Choroid plexus epithelial cell (primary cell): ENCODE measurements around the gene HIVEP3.
A peak's percentile ranks its signal among the peaks of the same experiment; 100 is the strongest.

ENCODE experiments used
- DNase-seq: peaks from one replicate; pipeline ENCODE4 v3.0.0-alpha.2; 2010; ENCODE audit warnings: low read depth
- H3K4me3 ChIP-seq: 2 replicates; pipeline ENCODE4 v1.5.1; 2011; ENCODE audit warnings: low read depth, mild to moderate bottlenecking, control low read depth, low read length, moderate library complexity
- TF ChIP-seq, protein P1 (sequence below): conservative IDR thresholded peaks from 2 replicates; pipeline ENCODE4 v1.5.1; 2011; ENCODE audit warnings: low read depth, mild to moderate bottlenecking, control low read depth, inconsistent platforms, low read length, moderate library complexity

The HIVEP3 gene

DNA sequence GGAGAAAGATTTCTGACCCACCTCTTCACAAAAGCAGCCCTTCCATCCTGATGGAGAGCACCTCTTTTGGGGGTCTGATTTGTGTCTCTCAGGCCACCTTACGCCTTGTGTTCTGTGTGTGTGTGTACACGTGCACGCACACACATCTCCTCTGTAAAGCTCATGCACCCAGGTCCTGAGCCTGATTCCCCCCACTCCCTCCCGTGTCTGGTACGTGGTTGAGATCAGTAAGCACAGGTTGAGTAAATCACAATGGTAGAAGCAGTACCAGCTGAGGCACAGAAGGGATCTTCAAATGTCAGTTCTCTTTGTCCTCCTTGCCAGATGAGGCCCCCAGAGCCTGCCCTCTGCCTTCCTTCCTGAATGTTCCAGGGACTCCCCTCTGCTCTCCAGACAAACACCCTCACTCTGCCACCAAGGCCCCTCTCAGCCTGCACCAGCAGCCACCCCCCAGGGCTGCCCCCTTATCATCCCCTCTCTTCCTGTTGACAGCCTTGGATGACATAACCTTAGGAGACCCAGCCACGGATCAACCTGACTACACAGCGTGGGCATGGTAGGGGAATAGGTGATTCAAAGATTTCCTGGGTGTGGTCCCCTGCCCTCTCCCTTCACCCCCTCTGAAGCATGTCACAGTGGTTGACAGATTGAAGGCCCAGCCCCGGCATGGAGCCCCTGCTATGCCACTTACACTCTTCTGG is 112.8 kb downstream of the HIVEP3 start:
- H3K4me3 ChIP-seq: no peak overlapping the region
- no peak for DNase-seq
- TF ChIP-seq, protein P1, sequence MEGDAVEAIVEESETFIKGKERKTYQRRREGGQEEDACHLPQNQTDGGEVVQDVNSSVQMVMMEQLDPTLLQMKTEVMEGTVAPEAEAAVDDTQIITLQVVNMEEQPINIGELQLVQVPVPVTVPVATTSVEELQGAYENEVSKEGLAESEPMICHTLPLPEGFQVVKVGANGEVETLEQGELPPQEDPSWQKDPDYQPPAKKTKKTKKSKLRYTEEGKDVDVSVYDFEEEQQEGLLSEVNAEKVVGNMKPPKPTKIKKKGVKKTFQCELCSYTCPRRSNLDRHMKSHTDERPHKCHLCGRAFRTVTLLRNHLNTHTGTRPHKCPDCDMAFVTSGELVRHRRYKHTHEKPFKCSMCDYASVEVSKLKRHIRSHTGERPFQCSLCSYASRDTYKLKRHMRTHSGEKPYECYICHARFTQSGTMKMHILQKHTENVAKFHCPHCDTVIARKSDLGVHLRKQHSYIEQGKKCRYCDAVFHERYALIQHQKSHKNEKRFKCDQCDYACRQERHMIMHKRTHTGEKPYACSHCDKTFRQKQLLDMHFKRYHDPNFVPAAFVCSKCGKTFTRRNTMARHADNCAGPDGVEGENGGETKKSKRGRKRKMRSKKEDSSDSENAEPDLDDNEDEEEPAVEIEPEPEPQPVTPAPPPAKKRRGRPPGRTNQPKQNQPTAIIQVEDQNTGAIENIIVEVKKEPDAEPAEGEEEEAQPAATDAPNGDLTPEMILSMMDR: no peak

DNA sequence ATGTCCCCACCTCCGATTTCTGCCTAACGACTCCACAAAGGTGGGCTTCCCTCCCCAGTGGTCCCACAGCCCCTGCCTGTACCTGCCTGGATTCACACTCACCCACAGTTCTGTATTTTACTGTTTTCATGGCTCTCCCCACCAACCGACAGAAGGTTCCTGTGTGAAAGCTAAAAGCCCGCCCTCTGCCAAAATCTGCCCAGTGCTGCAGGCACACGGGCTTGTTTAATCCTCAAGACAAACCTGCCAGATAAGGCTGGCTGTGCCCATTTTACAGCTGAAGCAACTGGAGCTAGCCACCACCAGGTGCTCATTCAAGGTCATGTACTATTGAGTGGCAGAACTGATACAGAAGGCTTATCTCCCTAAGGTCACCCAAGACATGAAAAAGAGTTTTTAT is 114.5 kb downstream of the HIVEP3 start:
- H3K4me3 ChIP-seq: no peak overlapping the region
- TF ChIP-seq, protein P1: no peak
- DNase-seq: no peak

DNA sequence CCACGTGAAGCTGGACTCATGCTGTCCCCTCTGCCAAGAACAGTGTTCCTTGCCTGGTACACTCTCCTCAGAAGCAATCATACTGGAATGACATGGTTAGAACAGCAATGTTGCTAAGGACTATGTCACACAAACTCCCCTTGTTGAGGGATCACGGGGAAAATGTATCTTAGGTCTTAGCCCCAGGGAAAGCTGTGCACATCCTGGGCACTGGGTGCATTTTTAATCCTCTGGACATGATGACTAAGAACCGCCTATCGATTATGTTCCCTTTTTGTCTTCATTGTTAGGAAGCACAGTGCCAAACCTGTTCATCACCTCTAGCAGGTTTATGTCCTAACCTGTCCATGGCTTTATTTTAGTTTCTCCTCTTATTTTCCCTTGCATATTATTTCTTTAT is 115.1 kb downstream of the HIVEP3 start:
- no peak for DNase-seq
- no peak overlapping the region for H3K4me3 ChIP-seq
- TF ChIP-seq, protein P1: no peak

DNA sequence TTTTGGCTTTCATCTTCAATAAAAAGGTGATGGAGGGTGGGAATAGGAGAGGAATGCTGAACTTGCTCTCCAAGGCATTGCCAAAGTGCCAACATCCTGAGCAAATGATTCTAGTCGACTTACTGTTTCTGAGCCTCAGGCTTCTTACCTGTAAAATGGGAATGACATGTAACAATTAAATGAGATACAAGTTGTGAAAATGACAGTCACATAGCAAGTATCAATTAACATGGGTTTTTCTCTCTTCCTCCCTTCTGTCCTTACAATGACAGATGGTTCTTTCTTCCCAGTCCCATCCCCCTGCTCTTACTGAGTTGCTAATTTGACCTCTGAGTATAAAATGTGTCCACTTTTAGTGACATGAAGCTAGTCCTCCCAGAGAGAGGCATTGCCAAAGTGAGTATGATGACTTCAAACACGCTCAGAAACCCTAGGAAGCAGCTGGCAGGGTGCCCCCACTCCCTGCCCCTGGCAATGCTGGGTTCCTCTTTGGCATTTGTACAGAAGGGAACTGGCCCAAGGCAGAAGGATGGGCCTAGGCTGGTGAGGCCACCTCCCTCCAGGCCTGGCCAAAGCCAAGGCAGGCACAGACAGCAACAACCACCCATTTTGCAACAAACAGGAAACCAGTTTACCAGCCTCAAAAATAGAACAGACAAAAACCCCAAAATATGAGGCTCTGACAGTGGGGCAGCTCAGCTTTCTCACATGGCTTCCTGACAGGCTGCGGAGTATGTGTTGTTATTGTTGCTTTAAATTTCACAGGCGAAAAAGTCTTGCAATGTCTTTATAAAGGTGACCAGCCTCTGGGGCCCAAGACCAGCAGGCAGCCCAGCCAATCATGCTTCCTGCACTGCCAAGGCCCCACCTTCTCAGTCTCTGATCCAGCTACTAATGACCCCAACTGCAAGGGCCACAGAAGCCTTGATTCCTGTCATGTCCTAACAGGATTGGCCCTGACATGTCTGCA is 115.9 kb downstream of the HIVEP3 start:
- peak; percentile 14 for DNase-seq
- H3K4me3 ChIP-seq: no peak overlapping the region
- TF ChIP-seq, protein P1: no peak

DNA sequence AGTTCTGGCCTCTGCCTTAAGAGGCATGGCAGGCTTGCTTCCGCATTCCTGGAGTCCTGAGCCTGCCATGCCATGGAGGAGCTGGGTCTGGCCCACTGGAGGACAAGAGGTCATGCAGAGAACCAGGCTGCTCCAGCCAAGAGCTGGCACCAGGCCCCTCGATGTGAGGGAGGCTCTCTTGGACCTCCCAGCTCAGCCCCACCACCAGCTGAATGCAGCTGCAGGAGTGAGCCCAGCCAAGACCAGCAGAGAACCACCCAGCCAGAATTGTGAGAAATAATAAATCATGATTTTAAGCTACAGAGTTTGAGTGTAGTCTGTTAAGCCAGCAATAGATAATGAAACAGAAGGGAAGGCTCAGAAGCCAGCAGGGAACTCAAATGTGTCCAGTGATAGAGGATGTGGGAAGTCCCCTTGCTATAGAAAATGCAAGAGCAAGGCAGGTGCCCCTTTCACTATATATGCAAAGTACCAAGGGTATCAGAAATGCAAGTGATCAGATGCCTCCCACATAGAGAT is 118.4 kb downstream of the HIVEP3 start:
- TF ChIP-seq, protein P1: no peak
- no peak for DNase-seq
- no peak overlapping the region for H3K4me3 ChIP-seq

DNA sequence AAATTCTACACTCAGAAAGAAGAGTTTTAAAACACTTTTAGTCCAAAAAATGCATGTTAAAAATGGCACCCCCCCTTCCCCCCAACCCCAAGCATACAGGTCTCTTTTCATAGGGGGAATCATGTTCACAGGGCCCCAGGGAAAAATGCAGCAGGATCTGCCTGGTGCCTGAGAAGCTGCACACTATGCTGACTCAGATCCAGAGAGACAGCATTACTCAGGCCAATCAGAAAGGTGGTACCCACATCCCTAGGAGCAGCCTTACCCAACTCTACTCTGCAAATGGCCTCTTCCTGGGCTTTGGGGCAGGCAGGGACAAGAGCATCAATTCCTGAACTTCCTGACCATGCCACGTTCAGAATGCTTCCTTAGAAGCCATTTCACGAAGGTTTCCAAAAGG is 119.0 kb downstream of the HIVEP3 start:
- TF ChIP-seq, protein P1: no peak
- H3K4me3 ChIP-seq: no peak overlapping the region
- no peak for DNase-seq
